Kasumi-1 (cell line): ENCODE results near the gene M1AP.

ENCODE experiments used
- DNase-seq, 2 experiments: peaks; one replicate each; lab custom pipeline; 2025; lab: John Stamatoyannopoulos, UW

The M1AP gene, protein sequence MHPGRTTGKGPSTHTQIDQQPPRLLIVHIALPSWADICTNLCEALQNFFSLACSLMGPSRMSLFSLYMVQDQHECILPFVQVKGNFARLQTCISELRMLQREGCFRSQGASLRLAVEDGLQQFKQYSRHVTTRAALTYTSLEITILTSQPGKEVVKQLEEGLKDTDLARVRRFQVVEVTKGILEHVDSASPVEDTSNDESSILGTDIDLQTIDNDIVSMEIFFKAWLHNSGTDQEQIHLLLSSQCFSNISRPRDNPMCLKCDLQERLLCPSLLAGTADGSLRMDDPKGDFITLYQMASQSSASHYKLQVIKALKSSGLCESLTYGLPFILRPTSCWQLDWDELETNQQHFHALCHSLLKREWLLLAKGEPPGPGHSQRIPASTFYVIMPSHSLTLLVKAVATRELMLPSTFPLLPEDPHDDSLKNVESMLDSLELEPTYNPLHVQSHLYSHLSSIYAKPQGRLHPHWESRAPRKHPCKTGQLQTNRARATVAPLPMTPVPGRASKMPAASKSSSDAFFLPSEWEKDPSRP

DNA sequence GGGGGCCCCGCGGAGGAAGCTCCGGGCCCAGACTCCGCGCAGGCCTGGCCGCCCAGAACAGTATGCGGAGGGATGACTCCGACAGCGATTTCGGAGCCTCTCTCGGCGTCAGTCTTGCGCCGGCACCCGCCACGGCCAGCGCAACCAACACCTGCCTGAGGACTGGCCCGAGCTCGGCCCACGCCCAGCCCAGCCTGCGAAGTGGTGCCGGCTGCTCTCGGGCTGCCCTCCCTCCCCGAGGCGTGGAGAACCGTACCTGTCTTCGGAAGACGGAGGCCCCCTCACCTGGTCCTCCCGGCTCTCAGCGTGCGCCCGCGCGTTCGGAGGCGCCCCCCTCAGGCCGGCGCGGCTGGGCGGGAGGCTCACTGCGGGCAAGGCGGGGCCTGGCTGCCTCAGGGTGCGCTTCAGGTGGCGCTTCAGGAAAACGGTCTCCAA, at the start of gene M1AP:
Gene M1AP, minus strand, starts transcription at position 322 of the 435 bp plus-strand sequence. CDS start 8,055 bp downstream, outside the sequence.
- DNase-seq = no peak

DNA sequence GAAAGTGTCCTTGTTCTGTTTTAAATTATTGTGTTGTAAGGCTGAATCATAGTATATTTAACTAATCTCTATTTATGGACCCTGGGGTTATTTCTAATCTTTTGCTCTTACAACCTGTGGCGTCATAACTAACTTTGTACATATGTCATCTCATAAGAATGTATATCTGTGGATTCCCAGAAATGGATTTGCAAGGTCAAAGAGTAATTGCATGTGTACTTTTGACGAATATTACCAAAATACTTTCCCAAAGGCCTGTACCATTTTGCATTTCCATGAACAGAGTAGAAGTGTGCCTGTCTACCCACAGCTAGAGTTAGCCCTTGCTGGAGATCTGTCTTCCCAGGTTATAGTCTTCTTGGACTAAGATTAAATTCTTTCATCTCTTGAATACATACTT, 48.7 kb upstream of the M1AP start:
- DNase-seq = no peak

DNA sequence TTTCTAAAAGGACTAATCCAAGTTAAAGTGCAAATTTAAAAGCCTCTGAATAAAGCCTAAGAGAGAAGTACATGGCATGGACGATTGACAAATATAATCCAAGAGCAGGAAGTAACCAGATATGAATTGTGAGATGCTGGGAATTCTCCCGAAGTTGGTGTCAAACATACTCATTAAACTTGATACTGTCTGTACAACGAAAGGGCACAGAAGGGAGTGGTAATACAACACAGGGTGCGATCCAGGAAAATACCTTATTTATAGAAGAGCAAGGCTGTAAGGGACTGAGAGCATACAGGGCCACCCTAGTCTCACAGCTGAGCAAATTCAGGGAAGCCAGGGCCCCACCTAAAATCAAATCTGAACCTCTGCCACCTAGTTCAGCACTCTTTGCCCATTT, 47.5 kb upstream of the M1AP start:
- no peak for DNase-seq

DNA sequence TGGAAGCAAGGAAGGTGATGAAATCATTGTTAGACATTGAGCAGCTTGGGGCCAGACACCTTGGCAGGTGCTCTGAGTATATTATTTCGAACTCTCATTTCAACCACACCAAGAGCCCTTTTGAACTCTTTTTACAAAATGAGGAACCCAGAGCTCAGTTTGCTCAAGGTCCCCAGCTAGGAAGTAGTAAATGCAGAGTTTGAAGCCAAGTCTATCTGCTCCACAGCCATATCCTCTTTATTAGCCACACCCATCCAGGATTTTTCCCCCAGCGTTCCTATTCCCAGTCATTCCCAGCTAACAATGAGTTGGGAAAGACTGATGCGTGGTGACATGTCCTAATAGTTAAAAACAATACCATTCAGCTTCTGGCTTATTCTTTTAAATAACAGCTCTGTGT, 46.2 kb upstream of the M1AP start:
- DNase-seq = peak; percentile 54 to 68

DNA sequence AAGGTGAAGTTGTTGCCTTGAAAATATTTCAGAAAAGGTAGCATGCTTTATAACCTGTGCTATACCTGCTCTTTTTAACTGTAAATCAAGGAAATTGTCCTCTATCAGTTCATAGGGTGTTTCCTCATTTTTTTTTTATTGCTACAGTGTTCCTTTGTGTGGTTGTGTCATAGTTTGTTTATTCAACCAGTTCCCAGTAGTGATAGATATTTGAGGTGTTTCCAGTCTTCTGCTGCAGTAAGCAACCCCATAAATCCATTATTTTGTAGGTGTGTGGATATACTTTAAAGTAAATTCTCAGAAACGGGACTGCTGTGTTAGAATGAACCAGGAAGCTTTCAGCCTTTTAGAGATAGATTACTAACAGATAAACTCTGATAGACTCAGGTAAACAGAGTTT, 45.5 kb upstream of the M1AP start:
- DNase-seq = no peak

DNA sequence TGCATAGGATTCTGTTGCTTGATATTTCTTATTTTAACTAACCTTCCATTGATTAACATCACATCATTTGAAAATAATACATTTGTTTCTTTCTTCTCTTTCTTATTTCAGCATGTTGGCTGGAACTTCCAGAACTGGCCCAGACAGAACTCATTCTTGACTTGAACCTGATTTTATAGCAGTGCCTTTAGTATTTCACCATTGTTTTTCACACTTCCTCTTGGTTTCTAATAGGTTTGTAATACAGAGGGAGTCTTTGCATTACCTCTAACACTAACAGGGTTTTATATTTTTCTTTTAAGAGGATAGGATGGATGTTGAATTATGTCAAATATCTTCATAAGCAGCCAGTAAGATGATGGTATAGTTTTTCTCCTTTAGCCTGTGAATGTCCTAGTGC, 45.1 kb upstream of the M1AP start:
- no peak for DNase-seq

DNA sequence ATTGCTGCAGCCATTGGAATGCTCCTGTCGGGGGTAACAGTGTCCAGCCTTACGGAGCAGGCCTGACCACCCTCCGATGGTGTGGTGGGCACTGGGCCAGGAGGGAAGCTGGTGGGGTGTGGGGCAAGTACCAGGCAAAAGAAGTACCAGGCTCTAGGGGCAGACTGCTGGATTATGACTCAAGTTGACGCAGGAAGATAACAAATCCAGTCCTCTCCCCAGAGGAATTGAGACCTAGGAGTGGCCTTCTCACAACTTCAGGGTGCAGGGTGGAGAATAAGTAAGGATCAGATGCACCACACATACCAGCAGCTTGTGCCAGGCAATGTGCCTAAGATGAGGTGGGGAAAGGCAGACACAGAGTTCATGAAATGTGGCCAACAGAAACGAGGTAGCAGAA, 43.8 kb upstream of the M1AP start:
- DNase-seq = no peak

DNA sequence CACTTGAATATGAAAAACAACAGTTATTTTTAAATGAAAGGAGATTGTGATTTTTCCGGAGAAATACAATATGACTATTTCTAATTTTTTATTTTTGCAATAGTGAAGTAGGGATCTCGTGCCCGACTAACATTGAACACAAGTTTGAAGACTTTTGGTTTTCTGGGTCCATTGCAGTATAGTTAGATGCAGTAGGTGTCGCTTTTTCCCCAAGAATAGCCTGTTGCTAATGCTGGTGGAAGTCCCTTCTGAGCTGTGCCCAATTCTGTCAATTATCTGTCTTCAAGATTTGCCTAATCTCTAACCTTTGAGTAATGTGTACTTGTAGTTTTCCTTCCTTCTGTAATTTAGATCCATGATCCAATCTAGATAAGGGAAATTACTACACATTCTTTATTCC, 42.4 kb upstream of the M1AP start:
- peak; percentile 79 to 92 for DNase-seq

DNA sequence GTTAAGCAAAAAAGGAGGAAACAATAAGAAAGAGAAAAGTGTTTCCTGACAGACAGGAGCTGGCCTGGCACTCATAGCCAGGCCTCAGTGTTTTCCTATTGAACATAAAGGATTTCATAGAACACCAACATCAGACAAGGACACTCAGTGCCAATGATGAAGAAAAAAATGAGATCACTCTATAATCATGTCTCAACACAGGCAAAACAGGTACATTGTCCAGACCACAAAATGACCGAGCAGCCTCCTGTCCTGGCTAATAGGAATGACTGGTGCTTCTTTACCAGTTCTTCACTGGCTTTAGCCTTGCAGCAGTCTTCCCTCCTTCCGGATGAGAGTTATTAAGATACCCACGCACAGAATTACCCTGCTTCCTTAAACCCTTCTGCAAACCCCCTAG, 41.5 kb upstream of the M1AP start:
- no peak for DNase-seq

DNA sequence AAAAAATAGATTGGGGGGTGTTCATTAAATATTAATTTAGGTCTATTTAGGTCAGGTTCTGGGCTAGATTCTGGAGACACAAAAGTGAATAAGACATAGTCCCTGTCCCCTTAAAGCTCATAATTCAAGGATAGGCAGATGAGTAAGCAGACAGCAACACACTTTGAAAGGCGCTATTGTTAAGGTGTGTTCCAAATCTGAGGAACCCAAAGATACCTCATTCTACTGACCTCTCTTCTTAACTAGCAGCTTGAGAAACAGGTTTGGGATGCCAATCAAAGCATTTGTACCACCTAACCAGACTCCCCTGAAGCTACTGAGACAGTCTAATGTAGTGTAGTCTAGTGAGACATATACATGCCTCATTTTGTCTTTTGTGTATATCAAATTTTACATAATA, 40.8 kb upstream of the M1AP start:
- DNase-seq = no peak

DNA sequence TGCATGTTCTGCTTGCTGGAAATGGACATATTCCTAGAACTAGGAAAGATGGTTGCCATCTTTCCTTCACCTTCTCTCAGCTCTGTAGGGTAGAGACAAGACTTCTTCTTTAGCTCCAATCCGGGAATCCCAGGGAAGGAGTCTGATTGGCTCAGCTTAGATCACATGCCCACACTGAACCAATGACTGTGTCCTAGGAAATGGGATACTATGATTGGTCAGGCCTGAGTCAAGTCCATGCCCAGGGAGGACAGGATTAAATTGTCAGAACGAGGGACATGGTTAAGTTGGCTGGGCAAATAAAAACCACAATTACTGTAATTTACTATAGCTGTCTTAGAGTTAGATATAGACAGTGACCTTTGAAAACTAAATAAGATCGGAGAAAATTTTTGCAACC, 37.3 kb upstream of the M1AP start:
- no peak for DNase-seq

DNA sequence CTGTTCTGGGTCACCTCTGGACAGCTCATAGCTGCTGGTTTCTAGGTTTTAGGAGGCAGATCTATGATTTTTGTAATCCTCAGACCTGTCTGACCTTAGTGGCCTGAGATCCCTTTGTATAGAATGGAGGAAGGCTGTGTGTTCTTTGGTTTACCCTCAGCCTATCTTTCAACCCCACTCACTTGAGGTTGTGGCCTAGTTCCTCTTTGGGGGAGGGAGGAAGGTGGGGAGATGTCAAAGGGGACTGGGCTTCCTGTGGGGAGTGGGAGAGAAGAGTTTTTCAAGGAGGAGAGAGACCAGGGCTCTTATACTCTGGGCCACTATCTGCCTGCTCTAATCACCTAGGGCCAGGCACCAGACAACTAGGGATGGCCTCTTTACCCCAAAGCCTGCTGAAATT, 34.4 kb upstream of the M1AP start:
- peak; percentile 4 to 14 for DNase-seq

DNA sequence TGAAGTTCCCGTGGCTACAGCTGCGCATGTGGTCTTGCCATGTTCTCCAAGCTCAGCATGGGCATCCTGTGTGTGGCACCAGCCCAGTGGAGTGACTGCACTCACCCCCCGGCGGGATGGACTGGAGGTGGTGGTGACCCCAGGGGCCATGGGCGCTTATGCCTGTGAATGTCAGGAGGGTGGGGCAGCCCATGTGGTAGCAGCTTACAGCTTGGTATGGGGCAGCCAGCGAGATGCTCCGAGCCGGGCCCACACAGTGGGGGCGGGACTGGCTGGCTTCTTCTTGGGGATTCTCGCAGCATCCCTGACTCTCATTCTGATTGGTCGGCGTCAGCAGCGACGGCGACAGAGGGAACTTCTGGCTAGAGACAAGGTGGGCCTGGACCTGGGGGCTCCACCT, 31.5 kb upstream of the M1AP start:
- no peak for DNase-seq

DNA sequence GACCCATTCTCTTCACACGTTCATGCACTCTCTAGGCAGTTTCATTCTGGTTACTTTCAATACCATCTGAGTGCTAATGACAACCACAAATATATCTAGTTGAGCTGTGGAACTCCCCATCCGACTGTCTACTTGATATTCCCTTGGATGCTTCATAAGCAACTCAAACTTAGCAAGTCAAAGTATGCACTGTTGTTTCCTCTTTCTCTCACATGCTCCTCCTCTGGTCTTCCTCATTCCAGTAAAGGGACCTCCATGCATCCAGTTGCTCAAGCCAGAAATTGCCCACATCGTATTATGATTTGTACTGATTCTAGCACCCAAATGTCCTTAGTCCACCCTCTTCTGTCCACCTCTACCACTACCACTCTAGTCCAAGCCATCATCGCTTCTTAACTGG, 28.2 kb upstream of the M1AP start:
- peak; percentile 3 to 7 for DNase-seq

DNA sequence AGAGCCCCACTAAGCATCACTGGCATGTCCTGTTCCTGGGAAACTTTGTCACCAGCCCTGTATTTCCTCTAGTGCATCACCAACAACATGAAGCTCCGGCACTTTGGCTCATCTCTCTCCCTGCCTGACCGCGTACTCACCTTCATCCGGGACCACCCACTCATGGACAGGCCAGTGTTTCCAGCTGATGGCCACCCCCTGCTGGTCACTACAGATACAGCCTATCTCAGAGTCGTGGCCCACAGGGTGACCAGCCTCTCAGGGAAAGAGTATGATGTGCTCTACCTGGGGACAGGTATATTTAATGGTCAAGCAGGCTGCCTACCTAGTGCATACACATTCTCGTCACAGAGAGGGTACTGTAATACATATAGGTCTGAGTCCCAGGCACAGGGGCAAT, 27.0 kb upstream of the M1AP start:
- no peak for DNase-seq

DNA sequence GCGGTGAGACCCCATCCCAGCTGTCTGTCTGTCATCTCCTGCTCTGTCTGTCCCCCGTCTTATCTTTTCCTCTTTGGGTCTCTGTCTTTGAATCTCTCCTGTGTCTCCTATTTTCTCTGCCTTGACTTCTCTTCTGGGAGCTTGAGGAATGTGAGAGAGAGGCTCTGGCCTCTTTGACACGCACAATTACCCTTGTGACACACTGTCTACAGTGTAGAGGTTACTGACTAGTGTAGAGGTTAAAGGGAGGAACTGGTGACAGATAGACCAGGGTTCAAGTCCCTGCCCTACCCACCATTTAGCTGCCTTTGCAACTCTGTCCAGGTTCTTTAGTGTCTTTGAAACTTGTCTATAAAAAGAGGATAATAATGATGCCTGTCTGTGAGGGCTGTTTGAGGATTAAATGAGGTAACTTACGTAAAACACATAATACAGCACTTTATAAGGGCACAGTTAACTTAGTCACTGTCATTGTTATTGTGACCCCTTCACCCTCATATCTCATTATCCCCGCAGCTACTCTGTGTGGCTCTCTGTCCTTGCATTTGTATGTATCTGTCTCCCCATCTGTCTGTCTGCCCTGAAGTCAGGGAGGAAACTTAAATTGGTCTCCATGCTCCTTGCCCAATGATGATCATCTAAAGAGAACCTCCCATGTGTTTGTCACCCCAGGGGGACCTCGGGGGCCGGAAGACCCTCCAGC, 25.8 kb upstream of the M1AP start:
- no peak for DNase-seq

DNA sequence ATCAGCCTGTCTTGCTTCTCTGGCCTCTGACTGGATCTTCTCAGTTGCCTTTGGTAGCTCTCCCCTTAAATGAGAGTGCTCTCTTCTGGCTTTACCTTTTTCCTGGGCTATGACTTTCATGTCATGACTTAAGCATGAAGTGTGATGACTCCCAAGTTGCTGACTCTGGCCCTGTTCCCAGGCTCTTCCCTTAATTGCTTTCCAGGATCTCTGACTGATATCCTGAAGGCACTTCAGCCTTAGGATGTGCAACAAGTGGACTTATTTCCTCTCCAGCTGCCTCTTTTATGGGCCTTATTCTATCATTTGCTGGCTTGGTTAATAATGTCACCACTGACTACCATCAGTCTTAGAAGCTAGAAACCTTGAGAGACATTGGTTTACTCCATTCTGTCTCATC, 23.3 kb upstream of the M1AP start:
- no peak for DNase-seq

DNA sequence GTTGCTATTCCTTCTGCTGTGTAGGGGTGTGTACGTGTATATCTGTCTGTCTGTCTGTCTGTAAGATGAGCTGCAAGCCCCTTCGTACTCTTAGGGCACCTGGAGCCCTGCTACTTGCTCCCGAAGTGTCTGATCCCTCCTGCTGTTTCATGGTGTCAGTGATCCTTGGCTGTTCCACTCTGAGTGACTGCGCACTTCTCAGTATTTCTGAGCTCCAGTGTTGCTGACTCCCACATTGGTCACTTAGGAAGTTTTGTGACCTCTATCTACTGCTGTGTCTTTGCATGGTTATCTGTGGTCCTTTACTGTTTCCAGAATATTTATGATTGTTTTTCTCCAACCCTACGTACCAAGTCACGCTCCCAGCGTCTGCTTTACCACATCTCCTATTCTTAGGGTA, 22.1 kb upstream of the M1AP start:
- no peak for DNase-seq

DNA sequence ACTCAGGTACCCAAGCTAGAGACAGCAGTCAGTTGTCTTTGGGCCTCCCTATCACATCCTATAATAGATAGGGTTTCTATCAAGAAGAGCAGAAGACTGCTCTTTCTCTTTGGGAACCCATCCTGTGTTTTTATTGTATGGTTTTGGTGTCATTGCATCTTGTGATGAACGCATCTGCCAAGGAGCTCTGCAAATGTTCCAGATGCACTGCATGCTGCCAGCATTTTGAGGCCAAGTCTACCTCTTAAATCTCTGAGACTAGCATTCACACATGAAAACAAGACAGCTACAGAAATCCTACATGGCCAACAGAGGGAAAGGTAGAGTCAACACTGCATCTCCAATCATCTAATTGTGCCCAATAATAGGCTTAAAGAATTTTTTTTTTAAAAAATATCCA, 20.0 kb upstream of the M1AP start:
- no peak for DNase-seq

DNA sequence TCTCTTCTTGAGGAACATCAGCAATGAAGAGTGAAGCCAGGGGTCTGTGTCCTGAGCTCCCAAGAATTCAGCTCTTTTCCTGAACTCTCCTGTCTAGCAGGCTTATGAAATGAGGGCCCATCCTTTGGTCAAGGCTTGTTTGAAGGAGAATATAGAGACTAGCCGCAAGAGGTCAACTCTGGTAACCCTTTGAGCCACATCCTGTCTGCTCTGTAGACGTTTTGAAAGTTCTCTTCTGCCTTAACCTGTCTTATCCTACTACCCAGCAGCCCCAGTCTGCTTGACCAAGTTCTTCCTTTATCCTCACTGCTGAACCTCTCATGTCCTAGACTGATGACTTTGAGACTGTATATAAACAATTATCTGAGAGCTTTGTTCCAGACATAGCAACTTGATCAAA, 11.3 kb upstream of the M1AP start:
- no peak for DNase-seq

DNA sequence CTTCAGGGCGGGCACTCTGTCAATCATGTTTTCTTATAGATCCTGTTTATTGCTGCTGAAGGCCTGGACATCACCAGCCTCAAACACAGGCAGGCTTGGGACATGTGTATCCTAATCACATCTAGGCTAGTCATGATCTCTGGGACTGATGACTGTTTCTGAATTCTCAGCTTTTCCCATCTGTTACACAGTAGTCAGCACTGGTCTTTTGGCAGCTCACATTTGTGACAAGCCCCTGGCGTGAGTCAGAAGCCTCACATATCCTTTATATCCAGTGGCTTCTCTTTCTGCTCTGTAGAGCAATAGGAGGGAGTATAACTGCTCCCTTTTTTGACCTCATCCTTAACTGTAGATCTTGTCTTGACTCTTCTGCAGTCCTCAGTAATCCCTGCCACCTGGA, 10.4 kb upstream of the M1AP start:
- DNase-seq = no peak

DNA sequence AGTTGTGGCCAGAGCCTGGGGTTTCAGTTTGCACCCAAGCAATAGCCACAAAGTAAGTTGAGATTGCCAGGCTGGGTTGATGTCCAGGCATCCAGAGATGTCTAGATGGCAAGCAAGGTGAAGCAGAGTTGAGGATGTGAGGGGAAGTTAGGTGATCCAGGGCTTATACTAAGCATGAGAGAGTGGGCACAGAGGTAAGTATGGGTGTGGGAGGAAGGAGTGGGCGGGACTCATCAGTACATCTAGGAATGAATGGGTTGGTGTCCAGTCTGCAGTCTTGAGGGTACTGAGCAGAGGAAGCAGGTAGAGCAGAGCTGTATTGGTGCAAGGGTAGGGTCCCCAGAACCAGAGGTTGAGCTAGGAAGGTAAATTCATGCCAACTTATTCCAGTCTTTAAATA, 7.4 kb upstream of the M1AP start:
- no peak for DNase-seq
